ENCODE results near the gene TM7SF2.

TM7SF2 gene

DNA sequence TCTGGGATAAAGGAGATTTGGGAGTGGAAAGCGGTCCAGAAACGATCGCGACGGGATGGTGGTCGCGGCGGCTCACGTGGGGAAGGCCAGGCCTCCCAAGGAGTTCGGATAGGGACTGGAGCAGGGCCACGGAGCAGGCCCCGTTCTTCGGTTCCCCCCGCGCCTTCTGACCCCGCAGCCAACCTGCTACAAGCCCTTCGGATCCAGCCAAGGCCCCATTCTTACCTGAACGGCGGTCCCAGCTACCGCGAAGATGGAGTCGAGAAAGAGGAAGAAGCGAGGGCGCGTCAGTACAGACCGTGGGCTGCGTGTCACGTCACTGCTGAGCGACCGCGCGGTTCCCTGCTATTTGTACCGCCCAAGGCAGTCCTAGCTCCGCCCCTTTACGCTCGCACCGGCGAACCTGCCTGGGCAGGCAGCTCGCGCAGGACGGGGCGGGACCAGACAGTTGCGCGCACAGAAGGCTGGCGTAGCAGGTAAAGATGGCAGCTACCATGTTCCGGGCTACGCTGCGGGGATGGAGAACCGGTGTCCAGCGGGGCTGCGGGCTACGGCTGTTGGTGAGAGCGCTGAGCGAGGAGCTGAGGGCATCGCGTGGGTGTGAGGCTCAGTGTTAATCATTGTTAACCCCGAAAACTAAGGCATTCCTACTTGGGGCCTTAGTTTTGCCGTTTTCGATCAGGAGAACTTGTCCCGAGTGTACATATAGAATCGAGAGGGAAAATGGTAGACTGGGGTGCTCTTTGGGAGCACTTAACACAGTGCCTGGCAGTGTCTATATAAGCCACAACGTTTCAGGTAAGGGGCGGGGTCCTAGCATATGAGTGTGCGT, 10.4 kb downstream of the TM7SF2 start, which contains the start of the genes FAU and MRPL49:
FAU (minus strand) TSS at position 270 of the 832 bp plus-strand sequence. CDS start 321 bp downstream, outside the sequence.
MRPL49 (plus strand) TSS at position 457 of the 832 bp plus-strand sequence; CDS start at position 483, 26 bp downstream.
- peak; percentile 76 for ATAC-seq (replicated peaks)

DNA sequence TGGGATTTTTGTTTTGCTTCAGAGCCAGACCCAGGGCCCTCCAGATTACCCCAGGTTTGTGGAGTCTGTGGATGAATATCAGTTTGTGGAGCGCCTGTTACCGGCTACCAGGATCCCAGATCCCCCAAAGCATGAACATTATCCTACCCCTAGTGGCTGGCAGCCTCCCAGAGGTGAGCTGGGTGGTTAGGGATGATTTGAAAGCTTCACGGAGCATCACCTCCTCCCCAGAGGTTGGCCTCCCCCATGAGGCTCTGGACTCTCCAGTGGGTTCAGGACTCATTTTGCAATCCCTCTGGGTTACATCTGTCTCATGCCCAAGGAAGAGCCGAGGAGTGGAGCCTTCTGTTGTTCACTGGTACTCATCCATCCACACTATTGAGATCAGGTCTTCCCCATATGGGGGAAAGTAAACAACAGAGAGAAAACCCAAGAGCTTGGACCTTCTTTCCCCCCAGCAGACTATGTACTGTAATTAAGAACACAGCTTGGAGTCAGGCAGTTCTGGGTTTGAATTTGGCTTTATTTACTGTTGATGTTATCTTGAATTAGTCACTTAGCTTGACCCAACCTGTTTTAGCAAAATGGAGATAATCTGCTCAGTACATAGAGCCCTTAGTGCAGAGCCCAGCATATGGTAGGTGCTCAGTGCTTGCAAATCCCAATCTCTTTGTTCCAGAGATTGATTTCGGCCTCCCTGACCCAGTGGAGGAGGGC, 13.0 kb downstream of the TM7SF2 start:
- H3K27ac Mint-ChIP-seq: no peak overlapping the region
- H3K36me3 Mint-ChIP-seq (ENCODE audit: insufficient read depth): peaks cover 80% of the 10 kb centered on the region
- no peaks in the 10 kb centered on the region for H3K9me3 Mint-ChIP-seq
- ATAC-seq (replicated peaks) (no peak), DNase-seq (no peak)
- H3K4me3 Mint-ChIP-seq: no peak overlapping the region
- H3K27me3 Mint-ChIP-seq: no peaks in the 10 kb centered on the region
- peaks cover 21 to 25% of the 10 kb centered on the region in 2 donors for H3K4me1 Mint-ChIP-seq (ENCODE audit: low read depth in 2 of 2)

More for the DNA sequence above, 10.4 kb downstream of the TM7SF2 start, which contains the start of the genes FAU and MRPL49:
- H3K27ac Mint-ChIP-seq: peak within 1 kb of the TSS; percentile 99 to 100
- no peaks in the 10 kb centered on the region for H3K9me3 Mint-ChIP-seq
- no peaks in the 10 kb centered on the region for H3K27me3 Mint-ChIP-seq
- DNase-seq: peak; percentile 98
- peaks cover 28 to 32% of the 10 kb centered on the region in 2 donors for H3K4me1 Mint-ChIP-seq (ENCODE audit: low read depth in 2 of 2)
- peak within 1 kb of the TSS; percentile 98 to 99 for H3K4me3 Mint-ChIP-seq
- peaks cover 80% of the 10 kb centered on the region for H3K36me3 Mint-ChIP-seq (ENCODE audit: insufficient read depth)

DNA sequence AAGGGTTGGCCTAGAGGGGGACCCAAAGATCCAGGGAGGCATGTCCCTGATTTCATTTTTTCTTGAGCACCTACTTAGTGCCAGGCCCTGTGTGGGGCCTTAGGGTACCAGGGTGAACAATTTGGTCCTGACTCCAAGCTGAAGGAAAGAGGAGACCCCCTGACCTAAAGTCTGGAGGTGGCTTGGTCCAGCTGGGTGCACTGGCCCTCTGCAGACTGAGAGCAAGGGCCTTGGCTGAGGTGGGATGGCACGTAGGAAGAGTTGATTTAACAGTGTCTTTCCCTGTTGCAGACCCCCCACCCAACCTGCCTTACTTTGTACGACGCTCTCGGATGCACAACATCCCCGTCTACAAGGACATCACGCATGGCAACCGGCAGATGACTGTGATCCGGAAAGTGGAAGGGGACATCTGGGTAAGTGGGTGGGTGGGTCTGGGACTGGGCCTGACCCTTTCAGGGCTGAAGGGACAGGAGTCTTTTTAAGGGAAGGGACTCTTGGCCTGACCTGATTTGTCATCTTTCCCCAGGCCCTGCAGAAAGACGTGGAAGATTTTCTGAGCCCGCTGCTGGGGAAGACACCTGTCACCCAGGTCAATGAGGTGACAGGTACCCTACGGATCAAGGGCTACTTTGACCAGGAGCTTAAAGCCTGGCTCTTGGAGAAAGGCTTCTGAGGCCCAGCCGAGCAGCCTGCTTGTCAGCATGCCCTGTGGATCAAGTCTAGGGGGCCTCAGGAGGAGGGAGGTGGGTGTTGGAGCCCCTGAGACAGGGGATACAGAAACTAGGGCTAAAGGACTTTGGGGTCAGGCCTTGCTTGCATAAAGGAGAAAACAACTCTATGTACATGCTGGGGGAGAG, 13.8 kb downstream of the TM7SF2 start:
- peaks cover 22 to 25% of the 10 kb centered on the region in 2 donors for H3K4me1 Mint-ChIP-seq (ENCODE audit: low read depth in 2 of 2)
- H3K27ac Mint-ChIP-seq: no peak overlapping the region
- H3K36me3 Mint-ChIP-seq (ENCODE audit: insufficient read depth): peaks cover 79% of the 10 kb centered on the region

DNA sequence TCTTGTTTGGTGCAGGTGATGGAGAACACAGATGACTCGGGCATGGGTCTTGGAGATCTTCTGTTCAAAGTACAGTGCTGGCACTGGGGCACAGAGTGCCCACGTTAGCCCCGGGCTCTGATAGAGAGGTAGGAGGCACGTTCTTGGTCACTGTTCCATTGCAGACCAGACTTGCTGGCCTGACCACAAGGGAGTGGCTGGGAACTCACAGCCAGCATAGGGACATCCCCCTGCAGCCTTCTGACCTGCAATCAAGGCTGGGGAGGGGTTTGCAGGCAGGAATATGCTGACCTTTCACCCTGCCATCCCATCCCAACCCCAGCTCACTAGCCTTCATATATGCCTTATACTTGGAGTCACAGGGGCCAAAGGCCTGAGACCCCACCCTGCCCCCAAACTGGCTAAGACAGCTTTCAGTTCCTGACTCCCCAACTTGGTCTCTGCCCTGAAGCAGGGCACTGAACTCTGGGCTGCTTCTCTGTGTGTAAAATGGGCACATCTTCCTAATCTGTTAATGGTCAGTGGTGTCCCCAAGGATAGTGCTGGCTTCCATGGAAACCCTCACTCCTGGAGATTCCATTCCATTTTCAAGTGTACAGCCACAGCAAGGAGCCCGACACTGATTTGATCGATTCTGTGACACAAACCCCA, 15.1 kb downstream of the TM7SF2 start:
- no peak for DNase-seq
- Mint-ChIP-seq H3K4me3 (no peak overlapping the region), H3K9me3 (no peaks in the 10 kb centered on the region), H3K27me3 (no peaks in the 10 kb centered on the region), H3K36me3 (ENCODE audit: insufficient read depth) (peaks cover 79% of the 10 kb centered on the region), H3K4me1 (ENCODE audit: low read depth in 2 of 2) (peaks cover 17 to 19% of the 10 kb centered on the region in 2 donors), H3K27ac (peak overlapping the region in 1 of 2 donors; percentile 23)
- ATAC-seq (replicated peaks): no peak

More for the DNA sequence above, 13.8 kb downstream of the TM7SF2 start:
- no peak overlapping the region for H3K4me3 Mint-ChIP-seq
- no peaks in the 10 kb centered on the region for H3K27me3 Mint-ChIP-seq
- DNase-seq: no peak
- H3K9me3 Mint-ChIP-seq: no peaks in the 10 kb centered on the region
- ATAC-seq (replicated peaks): no peak

DNA sequence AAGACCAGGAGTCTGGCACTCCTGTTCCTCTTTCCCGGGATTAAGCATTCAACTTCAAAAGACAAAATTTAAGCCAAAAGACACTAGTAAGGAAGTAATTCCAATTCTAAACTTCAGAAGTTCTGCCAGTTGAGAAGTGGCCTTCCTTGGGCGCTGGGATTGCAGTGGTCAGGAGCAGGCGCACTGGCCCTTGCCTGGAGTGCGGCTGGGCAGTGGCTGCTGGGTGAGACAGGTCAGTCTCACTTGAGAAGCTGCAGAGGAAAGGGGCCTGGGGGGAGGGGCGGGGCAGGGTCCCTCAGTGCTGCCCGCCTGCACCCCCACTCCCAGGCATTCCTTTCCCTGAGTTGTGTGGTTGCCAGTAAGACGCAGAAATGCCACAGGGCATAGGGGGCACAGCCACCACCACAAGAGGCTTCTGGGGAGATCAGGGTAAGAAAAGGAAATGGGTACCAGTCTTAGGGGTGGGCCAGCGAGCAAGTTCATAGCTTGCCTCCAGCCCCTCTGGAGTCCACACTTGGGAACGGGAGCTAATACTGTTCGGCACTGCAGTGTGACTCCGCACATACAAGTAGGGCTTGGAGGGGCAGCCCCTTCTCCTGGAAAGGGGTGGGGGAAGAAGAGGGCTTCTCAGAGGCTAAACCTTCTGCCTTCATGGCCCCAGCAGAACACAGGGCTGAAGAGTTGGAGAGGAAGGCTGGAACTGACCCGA, 16.0 kb downstream of the TM7SF2 start:
- H3K27me3 Mint-ChIP-seq: no peaks in the 10 kb centered on the region
- H3K9me3 Mint-ChIP-seq: no peaks in the 10 kb centered on the region
- peaks cover 17 to 20% of the 10 kb centered on the region in 2 donors for H3K4me1 Mint-ChIP-seq (ENCODE audit: low read depth in 2 of 2)
- DNase-seq (no peak), ATAC-seq (replicated peaks) (no peak)
- no peak overlapping the region for H3K4me3 Mint-ChIP-seq
- H3K36me3 Mint-ChIP-seq (ENCODE audit: insufficient read depth): peaks cover 75% of the 10 kb centered on the region
- H3K27ac Mint-ChIP-seq: peak overlapping the region in 1 of 2 donors; percentile 55

DNA sequence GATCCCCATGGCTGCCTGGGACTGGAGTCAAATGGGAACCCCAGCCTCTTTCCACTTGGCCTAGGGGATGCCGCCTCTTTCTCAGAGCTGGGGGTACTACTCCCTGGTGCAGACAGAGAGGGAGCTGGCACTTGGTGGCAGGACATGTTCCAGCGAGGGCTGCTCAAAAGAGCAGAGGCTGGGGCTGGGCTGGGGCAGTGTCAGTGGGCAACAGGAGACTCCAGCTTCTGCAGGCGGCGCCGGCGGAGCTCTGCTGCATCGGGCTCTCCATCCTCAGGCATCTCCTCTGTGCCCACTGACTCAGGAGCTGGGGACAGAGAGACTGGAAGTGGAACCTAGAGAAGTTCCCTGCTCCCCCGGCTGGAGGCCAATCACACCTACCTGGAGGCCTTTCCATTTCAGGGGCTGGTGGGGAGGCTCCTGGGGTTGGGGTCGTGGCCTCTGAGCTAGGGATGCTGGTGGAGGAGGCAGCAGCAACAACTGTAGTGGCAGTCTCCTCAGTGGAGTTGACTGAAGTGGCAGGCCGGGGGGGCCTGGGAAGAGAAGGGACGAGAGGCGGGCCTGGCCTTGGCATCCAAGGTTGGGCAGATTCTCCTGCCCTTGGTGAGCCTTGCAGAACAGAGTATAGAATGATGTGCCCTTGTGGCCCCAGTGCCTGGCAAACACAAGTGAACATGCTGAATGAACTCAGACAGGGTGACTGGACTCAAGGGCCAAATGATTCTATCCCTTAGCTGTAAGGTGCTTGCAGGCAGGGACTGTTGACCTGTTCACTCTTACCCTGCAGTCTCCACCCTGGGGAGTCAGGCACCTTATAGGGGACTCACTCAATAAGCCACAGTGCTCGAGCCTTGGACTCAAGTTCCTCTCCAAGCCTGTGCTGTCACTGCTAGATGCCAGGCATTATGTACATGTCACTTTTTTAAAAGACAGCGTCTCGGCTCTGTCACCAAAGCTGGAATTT, 16.8 kb downstream of the TM7SF2 start:
- peak overlapping the region in 1 of 2 donors; percentile 55 for H3K27ac Mint-ChIP-seq

DNA sequence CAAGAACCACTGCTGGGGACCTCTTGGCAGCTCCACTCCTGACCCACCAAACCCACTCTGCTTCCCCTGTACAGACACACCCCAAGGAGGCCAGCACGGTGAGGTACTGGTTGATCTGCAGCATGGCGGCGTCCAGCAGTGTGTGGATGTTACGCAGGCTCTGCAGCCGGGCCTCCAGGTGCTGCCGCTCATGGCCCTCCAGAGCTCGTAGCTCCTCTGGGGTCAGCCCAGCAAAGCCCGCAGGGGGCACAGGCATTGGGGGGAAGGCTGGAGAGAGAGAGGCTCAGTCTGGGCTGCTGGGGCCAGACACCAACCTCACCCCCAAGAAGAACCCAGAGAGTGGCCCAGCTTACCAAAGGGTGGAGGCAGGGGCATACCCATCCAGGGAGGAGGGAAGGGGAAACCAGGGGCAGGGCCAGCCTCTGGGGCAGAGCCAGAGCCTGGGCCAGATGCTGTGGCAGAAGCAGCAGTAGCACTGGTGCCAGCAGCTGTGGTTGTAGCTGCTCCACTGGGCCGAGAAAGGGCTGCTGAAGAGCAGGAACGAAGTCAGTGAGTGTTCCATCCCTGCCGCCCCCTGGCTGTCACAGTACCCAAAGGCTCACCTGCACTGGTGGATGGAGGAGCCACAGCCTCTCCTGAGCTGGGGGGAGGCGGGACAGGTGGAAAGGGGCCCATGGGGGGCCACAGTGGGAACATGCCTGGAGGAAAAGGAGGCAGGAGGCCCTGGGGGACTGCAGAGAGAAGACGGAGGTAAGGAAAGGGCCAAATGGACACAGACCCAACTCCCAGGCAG, 18.2 kb downstream of the TM7SF2 start:
- peaks cover 23 to 28% of the 10 kb centered on the region in 2 donors for H3K4me1 Mint-ChIP-seq (ENCODE audit: low read depth in 2 of 2)
- H3K9me3 Mint-ChIP-seq: no peaks in the 10 kb centered on the region
- peaks cover 83% of the 10 kb centered on the region for H3K36me3 Mint-ChIP-seq (ENCODE audit: insufficient read depth)
- H3K27me3 Mint-ChIP-seq: no peaks in the 10 kb centered on the region
- H3K27ac Mint-ChIP-seq: no peak overlapping the region
- ATAC-seq (replicated peaks) (no peak), DNase-seq (no peak)
- H3K4me3 Mint-ChIP-seq: no peak overlapping the region

More for the DNA sequence above, 16.8 kb downstream of the TM7SF2 start:
- Mint-ChIP-seq H3K4me1 (ENCODE audit: low read depth in 2 of 2) (peaks cover 22 to 24% of the 10 kb centered on the region in 2 donors), H3K27me3 (no peaks in the 10 kb centered on the region), H3K4me3 (no peak overlapping the region), H3K9me3 (no peaks in the 10 kb centered on the region), H3K36me3 (ENCODE audit: insufficient read depth) (peaks cover 75% of the 10 kb centered on the region)
- no peak for DNase-seq
- ATAC-seq (replicated peaks): no peak

DNA sequence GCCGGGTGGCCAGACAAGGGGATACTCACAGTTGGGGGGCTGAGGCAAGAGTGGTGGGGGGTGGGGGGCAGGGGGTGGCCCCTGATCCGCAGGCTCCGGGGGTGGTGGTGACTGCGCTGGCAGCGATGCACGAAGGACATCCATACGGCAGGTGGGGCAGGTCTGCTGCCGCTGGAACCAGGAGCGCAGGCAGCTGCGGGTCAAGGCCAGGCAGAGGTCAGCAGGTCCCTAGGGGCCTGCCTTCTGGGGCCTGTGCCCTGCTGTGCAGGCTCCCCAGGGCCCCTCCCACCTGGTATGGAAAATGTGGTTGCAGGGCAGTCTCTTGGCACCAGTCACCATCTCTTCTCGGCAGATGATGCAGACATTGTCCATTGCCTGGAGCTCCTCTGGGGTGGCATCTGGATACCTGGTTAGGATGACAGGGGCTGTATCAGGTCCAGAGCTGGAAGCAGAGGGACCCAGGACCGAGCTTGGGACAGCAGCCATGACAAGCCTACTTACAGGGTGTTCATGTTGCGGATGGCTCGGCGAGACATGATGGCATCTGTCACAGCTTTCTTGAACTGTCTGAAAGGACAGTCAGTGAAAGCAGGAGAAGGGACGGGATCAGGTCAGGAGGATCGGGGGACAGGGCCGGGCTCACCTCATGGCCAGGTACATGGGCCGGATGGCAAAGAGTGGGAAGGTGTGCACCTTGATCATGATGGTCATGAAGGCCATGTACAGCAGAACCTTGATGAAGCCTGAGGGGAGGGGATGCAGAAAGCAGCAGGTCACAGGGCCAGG, 19.2 kb downstream of the TM7SF2 start:
- Mint-ChIP-seq H3K27ac (peak overlapping the region in 1 of 2 donors; percentile 62), H3K27me3 (no peaks in the 10 kb centered on the region), H3K36me3 (ENCODE audit: insufficient read depth) (peaks cover 88% of the 10 kb centered on the region), H3K4me3 (peak overlapping the region in 1 of 2 donors; percentile 50), H3K4me1 (ENCODE audit: low read depth in 2 of 2) (peaks cover 24 to 33% of the 10 kb centered on the region in 2 donors), H3K9me3 (no peaks in the 10 kb centered on the region)
- ATAC-seq (replicated peaks) (no peak), DNase-seq (no peak)

DNA sequence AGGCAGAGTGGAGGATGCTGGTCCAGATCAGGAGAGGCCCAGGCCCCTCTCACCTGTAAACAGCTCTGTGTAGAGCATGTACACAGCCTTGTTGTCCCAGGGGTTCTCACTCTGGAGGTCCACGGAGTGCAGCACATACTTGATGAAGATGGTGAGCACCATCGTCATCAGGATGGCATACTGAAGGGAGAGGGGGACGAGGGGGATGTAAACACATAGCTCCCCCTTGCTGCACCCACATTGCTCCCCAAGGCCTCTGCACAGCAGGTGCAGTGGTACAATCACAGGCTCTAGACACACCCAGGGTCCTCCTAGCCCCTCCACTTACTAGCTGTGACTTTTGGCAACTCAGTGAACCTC, 19.7 kb downstream of the TM7SF2 start:
- Mint-ChIP-seq H3K4me1 (ENCODE audit: low read depth in 2 of 2) (peaks cover 30 to 38% of the 10 kb centered on the region in 2 donors), H3K4me3 (peak overlapping the region in 1 of 2 donors; percentile 50), H3K36me3 (ENCODE audit: insufficient read depth) (peaks cover 88% of the 10 kb centered on the region), H3K9me3 (no peaks in the 10 kb centered on the region), H3K27me3 (no peaks in the 10 kb centered on the region), H3K27ac (peak overlapping the region in 1 of 2 donors; percentile 62)
- ATAC-seq (replicated peaks): no peak
- DNase-seq: no peak

DNA sequence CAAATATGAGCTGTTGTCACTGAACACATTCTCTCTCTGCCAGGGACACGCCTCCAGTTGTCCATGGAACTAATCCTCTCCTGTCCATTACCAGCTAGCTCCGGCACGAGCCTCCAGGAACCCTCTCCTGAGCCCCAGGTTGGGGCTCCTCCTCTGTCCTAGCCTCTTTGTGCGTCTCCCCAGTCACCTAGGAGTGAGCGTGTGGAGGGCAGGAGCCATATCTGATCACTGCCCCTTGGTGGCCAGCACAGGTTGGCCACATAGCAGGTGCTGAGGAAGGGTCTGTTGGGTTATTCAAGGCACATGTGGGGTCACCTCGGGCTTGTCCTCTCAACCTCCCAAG, 20.2 kb downstream of the TM7SF2 start:
- no peaks in the 10 kb centered on the region for H3K27me3 Mint-ChIP-seq
- H3K4me3 Mint-ChIP-seq: peak overlapping the region in 1 of 2 donors; percentile 98
- no peaks in the 10 kb centered on the region for H3K9me3 Mint-ChIP-seq
- peaks cover 32 to 38% of the 10 kb centered on the region in 2 donors for H3K4me1 Mint-ChIP-seq (ENCODE audit: low read depth in 2 of 2)
- ATAC-seq (replicated peaks) (no peak), DNase-seq (no peak)
- H3K27ac Mint-ChIP-seq: peak overlapping the region in 1 of 2 donors; percentile 55
- H3K36me3 Mint-ChIP-seq (ENCODE audit: insufficient read depth): peaks cover 85% of the 10 kb centered on the region
